ENCODE measurements around the gene PCYOX1L. TPM values are rescaled to one million over a fixed set of nuclear protein-coding genes. Genes with fewer than 3 reads are reported as not detected.

Gene PCYOX1L
- total RNA-seq, 2 experiments from 2014 or later = 34.5 to 34.6 TPM

DNA sequence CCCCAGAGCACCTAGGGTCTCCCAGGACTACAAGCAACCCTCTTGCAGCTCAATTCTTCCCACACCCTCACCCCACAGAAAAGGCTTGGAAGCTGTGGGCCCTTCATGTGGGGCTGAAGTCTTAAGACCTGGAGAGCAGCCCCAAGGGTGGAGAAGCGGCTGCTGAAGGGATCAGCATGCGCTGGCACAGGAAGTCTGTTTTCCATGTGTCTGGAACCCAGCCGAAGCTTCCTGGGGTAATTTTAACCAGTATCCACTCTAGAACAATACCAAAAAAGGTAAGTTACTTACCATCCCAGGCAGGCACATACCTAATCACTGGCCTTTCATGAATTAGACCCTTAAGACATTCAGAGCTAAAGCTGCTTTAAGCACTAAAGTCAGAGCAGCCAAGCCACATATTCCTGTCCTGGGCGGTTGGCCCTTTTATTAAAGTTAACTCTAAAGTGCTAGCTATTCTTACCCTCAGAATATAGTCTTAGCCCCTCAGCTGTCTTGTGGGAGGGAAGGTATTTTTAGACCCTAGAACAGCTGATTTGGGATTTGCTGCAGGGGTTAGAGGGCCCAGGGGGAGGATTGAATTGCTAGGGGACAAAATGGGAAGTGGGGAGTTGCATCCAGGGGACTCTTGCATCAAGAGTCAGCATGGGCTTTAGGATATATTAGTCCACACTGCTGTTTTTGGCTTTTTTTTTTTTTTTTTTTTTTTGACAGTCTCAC lies 14.4 kb downstream of the PCYOX1L start:
- Mint-ChIP-seq H3K4me1 (peaks cover 8% of the 10 kb centered on the region), H3K36me3 (ENCODE audit: low read depth) (peaks cover 3% of the 10 kb centered on the region), H3K4me3 (no peak overlapping the region), H3K27me3 (no peaks in the 10 kb centered on the region), H3K9me3 (no peaks in the 10 kb centered on the region), H3K27ac (no peak overlapping the region)
- POLR2A ChIA-PET = no interaction called here
- CTCF ChIA-PET = interaction anchor here (0.6 to 5.8 kb wide), 18 partner anchors 10 to 593 kb away, joined by 3 to 22 read pairs (median 3); partner anchors contain the start of gene PCYOX1L
- DNase-seq = no peak

GRCh38 chr5:149372932-149373331 lies 15.1 kb downstream of the PCYOX1L start:
- Mint-ChIP-seq H3K36me3 (ENCODE audit: low read depth) (no peaks in the 10 kb centered on the region), H3K27ac (no peak overlapping the region), H3K4me3 (no peak overlapping the region), H3K27me3 (no peaks in the 10 kb centered on the region), H3K9me3 (no peaks in the 10 kb centered on the region), H3K4me1 (peaks cover 4% of the 10 kb centered on the region)
- CTCF ChIA-PET = interaction anchor here (1.0 to 2.1 kb wide), 6 partner anchors 9 to 177 kb away, joined by 3 to 10 read pairs (median 4); partner anchors contain the start of gene PCYOX1L
- POLR2A ChIA-PET = no interaction called here
- DNase-seq = no peak

DNA sequence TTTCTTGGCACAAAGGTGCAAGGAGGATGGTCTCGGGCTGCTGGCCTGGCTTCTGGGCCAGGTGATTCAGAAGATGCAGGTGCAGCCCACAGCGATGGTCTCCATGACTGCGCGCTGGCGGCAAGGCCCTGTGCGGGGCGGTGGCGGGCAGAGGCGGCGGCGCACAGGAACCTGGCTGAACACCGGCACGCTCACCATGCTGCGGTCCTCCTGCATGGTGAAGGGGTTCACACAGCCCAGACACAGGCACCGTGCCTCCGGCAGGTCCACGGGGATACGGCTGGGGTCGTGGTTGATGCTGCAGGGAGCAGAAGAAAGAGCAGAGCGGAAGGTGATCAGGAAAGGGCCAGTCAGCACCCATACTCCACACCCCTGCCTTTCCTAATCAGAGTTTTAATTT lies 16.5 kb downstream of the PCYOX1L start:
- no peak overlapping the region for H3K4me3 Mint-ChIP-seq
- peaks cover 4% of the 10 kb centered on the region for H3K4me1 Mint-ChIP-seq
- no peak overlapping the region for H3K27ac Mint-ChIP-seq
- no peaks in the 10 kb centered on the region for H3K36me3 Mint-ChIP-seq (ENCODE audit: low read depth)
- no peaks in the 10 kb centered on the region for H3K9me3 Mint-ChIP-seq
- ChIA-PET POLR2A (no interaction called here), CTCF (interaction anchor here (0.6 to 1.7 kb wide), 2 partner anchors 12 to 72 kb away, joined by 3 to 5 read pairs; no protein-coding TSS in a partner anchor)
- DNase-seq = no peak
- H3K27me3 Mint-ChIP-seq = no peaks in the 10 kb centered on the region

- Mint-ChIP-seq H3K9me3 (no peaks in the 10 kb centered on the region), H3K36me3 (ENCODE audit: low read depth) (no peaks in the 10 kb centered on the region), H3K4me3 (no peak overlapping the region), H3K27me3 (no peaks in the 10 kb centered on the region), H3K27ac (no peak overlapping the region), H3K4me1 (peaks cover 4% of the 10 kb centered on the region)
- no peak for DNase-seq
- ChIA-PET POLR2A (no interaction called here), CTCF (interaction anchor here (0.6 to 1.7 kb wide), 3 partner anchors 12 to 72 kb away, joined by 3 to 5 read pairs (median 4); no protein-coding TSS in a partner anchor)
Measured at GRCh38 chr5:149374801-149375200, 17.0 kb downstream of the PCYOX1L start.

DNA sequence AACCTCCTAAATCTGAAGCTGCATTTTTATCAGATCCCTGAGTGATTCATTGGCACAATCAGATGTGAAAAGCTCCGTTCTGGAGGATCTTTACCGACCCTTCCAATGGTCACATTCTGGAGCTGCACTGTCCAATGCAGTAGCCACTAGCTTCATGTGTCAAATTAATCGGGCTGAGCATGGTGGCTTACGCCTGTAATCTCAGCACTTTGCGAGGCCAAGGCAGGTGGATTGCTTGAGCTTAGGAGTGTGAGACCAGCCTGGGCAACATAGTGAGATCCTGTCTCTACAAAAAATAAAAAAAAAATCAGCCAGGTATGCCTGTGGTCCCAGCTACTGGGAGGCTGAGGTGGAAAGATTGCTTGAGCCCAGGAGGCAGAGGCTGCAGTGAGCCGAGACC lies 17.6 kb downstream of the PCYOX1L start:
- Mint-ChIP-seq H3K4me3 (no peak overlapping the region), H3K36me3 (ENCODE audit: low read depth) (no peaks in the 10 kb centered on the region), H3K9me3 (no peaks in the 10 kb centered on the region), H3K27ac (no peak overlapping the region), H3K27me3 (no peaks in the 10 kb centered on the region), H3K4me1 (peaks cover 4% of the 10 kb centered on the region)
- DNase-seq = no peak
- POLR2A ChIA-PET = no interaction called here
- CTCF ChIA-PET = interaction anchor here (0.9 to 1.9 kb wide), 5 partner anchors 8 to 39 kb away, joined by 3 to 8 read pairs (median 4); no protein-coding TSS in a partner anchor

GRCh38 chr5:149376104-149376503 lies 18.3 kb downstream of the PCYOX1L start:
- CTCF ChIA-PET = interaction anchor here (0.9 to 1.9 kb wide), 5 partner anchors 9 to 38 kb away, joined by 3 to 8 read pairs (median 4); no protein-coding TSS in a partner anchor
- H3K4me3 Mint-ChIP-seq = no peak overlapping the region
- H3K36me3 Mint-ChIP-seq (ENCODE audit: low read depth) = no peaks in the 10 kb centered on the region
- no peak overlapping the region for H3K27ac Mint-ChIP-seq
- H3K27me3 Mint-ChIP-seq = no peaks in the 10 kb centered on the region
- peaks cover 4% of the 10 kb centered on the region for H3K4me1 Mint-ChIP-seq
- no peak for DNase-seq
- no peaks in the 10 kb centered on the region for H3K9me3 Mint-ChIP-seq
- POLR2A ChIA-PET = no interaction called here

GRCh38 chr5:149376711-149377447 lies 19.0 kb downstream of the PCYOX1L start:
- no peaks in the 10 kb centered on the region for H3K9me3 Mint-ChIP-seq
- DNase-seq = no peak
- H3K36me3 Mint-ChIP-seq (ENCODE audit: low read depth) = no peaks in the 10 kb centered on the region
- no peaks in the 10 kb centered on the region for H3K27me3 Mint-ChIP-seq
- no peaks in the 10 kb centered on the region for H3K4me1 Mint-ChIP-seq
- ChIA-PET POLR2A (no interaction called here), CTCF (interaction anchor here (1.0 to 1.9 kb wide), 4 partner anchors 8 to 17 kb away, joined by 3 to 8 read pairs (median 4); no protein-coding TSS in a partner anchor)
- no peak overlapping the region for H3K4me3 Mint-ChIP-seq
- H3K27ac Mint-ChIP-seq = no peak overlapping the region

DNA sequence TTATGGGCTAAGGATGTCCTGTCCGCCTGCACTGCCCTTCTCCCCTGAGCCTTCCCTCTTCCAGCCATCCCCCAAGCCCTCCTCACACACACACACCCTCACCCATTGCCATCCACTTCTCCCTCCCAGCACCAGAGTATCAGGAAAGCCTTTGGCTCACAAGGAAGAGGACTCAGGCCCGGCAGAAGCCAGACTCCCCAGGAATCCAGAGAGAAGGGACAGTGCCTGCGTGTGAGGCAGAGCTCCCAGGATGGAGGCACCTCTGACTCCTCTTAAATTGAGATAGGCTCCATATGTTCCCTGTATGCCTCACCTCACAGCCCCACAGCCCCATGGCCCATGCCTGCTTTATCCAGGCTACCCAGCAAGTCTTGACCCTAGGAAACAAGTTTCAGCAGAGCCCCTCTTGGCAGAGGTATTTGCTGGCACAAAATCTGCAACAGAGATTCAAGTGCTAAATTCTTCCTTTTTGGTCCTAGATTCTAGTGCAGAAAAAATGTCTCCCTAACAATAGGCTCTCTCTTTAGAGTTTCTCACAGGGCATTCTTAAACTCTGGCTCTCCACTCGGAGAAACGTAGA lies 20.5 kb downstream of the PCYOX1L start:
- Mint-ChIP-seq H3K9me3 (no peaks in the 10 kb centered on the region), H3K4me3 (no peak overlapping the region), H3K36me3 (ENCODE audit: low read depth) (no peaks in the 10 kb centered on the region), H3K4me1 (no peaks in the 10 kb centered on the region), H3K27me3 (no peaks in the 10 kb centered on the region), H3K27ac (no peak overlapping the region)
- DNase-seq = no peak
- POLR2A ChIA-PET = no interaction called here
- CTCF ChIA-PET = no interaction called here

GRCh38 chr5:149379177-149379761 lies 21.4 kb downstream of the PCYOX1L start, which contains the start of gene IL17B:
Gene IL17B (minus strand): TSS chr5:149379292. CDS start chr5:149379225, 67 bp downstream.
- Mint-ChIP-seq H3K36me3 (ENCODE audit: low read depth) (no peaks in the 10 kb centered on the region), H3K4me3 (no peak within 1 kb of the TSS), H3K4me1 (no peaks in the 10 kb centered on the region), H3K9me3 (no peaks in the 10 kb centered on the region), H3K27me3 (no peaks in the 10 kb centered on the region), H3K27ac (no peak within 1 kb of the TSS)
- CTCF ChIA-PET = interaction anchor here (1.0 to 1.5 kb wide), 6 partner anchors 10 to 196 kb away, joined by 3 to 6 read pairs (median 3); no protein-coding TSS in a partner anchor
- DNase-seq = no peak
- POLR2A ChIA-PET = no interaction called here

GRCh38 chr5:149379818-149380374 lies 22.1 kb downstream of the PCYOX1L start:
- POLR2A ChIA-PET = no interaction called here
- no peak for DNase-seq
- H3K27ac Mint-ChIP-seq = no peak overlapping the region
- CTCF ChIA-PET = interaction anchor here (0.6 to 1.5 kb wide), 8 partner anchors 11 to 195 kb away, joined by 3 to 6 read pairs (median 3); no protein-coding TSS in a partner anchor
- H3K36me3 Mint-ChIP-seq (ENCODE audit: low read depth) = no peaks in the 10 kb centered on the region
- H3K9me3 Mint-ChIP-seq = no peaks in the 10 kb centered on the region
- no peaks in the 10 kb centered on the region for H3K4me1 Mint-ChIP-seq
- H3K27me3 Mint-ChIP-seq = no peaks in the 10 kb centered on the region
- no peak overlapping the region for H3K4me3 Mint-ChIP-seq

DNA sequence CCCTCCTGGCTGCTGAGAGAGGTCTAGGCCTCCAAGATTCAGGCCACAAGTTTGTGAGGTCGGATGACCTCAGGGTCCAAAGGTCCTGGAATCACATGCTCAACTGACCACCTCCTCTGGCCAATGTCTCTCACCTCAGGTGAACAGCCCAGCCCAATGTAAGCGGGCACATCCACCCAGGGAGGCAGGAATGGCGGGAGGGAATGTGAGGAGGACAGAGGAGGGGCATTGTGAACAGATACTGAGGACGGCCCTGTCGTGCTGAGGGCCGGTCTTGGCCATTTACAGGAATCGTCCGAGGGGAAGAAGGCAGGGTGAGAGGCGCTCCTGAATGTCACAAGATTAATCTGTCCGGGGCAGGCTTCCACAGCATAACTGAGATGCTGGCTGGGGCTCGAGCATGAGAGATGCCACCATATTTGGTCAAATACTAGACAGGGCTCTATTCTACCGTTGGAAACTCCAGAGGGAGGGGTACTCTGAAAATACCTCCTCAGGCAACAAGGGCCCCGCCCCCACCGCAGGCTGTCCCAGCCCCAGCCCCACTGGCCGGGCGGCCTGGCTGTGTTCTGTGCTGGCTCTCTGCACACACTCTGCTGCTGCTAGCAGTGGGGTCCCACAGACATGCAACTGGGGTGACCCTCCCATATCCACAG lies 22.7 kb downstream of the PCYOX1L start:
- ChIA-PET CTCF (interaction anchor here (0.6 to 2.9 kb wide), 11 partner anchors 11 to 195 kb away, joined by 3 to 22 read pairs (median 3); no protein-coding TSS in a partner anchor), POLR2A (no interaction called here)
- H3K27me3 Mint-ChIP-seq = no peaks in the 10 kb centered on the region
- no peak for DNase-seq
- no peaks in the 10 kb centered on the region for H3K36me3 Mint-ChIP-seq (ENCODE audit: low read depth)
- H3K27ac Mint-ChIP-seq = no peak overlapping the region
- H3K4me1 Mint-ChIP-seq = no peaks in the 10 kb centered on the region
- no peaks in the 10 kb centered on the region for H3K9me3 Mint-ChIP-seq
- no peak overlapping the region for H3K4me3 Mint-ChIP-seq
